GM10266 (cell line): ENCODE results near the gene ABITRAM.
"Not testable (repeated sequence)": the region's sequence is repeated elsewhere in the genome, so short reads cannot be mapped to it uniquely, and the experiment has no call there.

ENCODE experiments used
- DNase-seq: peaks from one replicate; pipeline ENCODE4 v3.0.0; 2012; ENCODE audit errors: extremely low spot score
- CTCF ChIP-seq: IDR thresholded peaks from 2 replicates; pipeline ENCODE4 v1.5.1; 2012; ENCODE audit warnings: mild to moderate bottlenecking, low read depth; ENCODE audit not compliant: control insufficient read depth, insufficient read depth; ENCODE audit errors: missing control alignments

ABITRAM gene

DNA sequence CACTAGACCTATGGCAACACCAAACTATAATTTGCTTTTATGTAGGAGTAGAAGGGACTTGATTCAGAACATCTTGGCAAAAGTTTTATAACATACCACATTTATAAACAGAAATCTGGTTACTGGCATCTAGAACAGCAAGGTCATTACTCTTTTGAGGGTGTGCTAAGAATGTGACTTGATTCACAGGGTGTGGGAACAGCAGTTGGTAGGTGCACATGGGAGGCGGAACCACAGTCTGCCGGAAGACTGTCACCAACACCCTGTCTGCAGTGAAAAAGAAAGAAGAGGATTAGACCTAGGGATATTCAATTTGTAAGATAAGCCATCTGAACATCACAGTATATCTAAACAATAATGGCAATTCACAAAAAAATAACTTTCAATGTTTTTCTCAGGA lies 23.3 kb upstream of the ABITRAM start:
- DNase-seq: no peak
- no peak for TF ChIP-seq CTCF

DNA sequence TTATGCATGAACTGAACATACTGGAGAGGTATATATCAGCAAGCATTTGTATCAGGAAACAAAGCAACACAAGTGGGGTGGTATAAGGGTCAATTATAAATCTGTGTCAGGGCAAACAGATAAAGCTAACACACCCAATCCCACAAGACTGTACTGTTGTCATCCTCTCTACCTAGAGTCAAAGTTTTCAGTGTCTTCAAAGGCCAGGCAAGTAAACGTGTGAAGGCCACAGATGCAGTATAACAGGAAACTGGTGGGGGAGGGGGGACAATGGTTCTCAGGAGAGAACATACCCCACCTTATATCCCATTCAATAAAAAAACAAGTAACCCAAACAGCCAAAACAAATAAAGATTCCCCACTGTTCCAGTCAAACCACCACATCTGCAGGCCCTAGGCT lies 22.4 kb upstream of the ABITRAM start:
- no peak for DNase-seq
- TF ChIP-seq CTCF: no peak

DNA sequence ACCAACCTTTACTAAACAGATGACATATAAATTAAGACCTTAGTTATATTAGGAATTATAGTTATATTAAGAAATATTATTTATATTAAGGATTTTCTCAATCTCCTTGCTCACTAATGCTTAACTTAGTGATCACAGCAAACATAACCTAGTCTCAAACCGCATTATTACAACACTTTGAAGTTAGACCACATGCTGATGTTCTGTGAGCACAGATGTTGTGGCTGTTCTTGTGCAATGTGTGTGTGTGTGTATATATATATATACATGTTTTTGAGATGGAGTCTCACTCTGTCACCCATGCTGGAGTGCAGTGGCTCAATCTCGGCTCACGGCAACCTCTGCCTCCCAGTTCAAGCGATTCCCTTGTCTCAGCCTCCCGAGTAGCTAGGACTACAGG lies 20.8 kb upstream of the ABITRAM start:
- TF ChIP-seq CTCF: no peak
- DNase-seq: no peak

DNA sequence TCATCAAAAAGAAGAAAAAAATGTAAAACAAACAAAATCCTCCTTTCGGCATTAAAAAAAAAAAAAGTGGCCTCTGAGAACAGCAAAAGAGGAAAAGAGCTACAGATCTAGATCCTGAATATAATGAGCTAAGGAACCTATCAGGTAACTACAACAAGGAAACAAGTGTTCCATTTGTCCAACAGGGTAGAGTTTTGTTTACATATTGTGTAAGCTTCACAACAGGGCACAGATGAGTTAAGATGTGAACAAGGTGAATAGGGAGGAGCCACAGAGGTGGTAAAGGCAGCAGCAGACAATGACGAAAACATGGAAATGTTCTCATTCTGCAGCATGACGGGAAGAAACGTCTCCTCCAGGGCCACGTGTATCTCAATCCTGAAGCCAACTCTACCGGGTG lies 14.7 kb upstream of the ABITRAM start:
- DNase-seq: no peak
- TF ChIP-seq CTCF: no peak

GRCh38 chr9:108920401-108920800 lies 13.8 kb upstream of the ABITRAM start:
- not testable (repeated sequence) for DNase-seq

DNA sequence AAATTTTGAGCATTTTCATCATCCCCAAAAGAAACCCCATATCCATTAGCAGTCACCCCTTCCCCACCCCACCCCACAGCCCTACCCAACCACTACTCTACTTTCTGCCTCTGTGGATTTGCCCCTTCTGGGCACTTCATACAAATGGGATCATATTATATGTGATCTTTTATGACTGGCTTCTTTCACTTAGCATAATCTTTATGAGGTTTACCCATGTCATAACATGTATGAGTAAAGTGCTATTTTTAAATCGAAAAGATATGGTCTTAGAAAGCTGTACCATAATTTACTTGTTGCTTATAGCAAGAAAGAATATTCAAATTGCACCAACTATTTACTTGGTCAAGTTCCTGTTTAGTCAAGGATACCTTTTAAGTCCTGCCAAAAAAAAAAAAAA lies 13.0 kb upstream of the ABITRAM start:
- no peak for TF ChIP-seq CTCF
- DNase-seq: no peak

DNA sequence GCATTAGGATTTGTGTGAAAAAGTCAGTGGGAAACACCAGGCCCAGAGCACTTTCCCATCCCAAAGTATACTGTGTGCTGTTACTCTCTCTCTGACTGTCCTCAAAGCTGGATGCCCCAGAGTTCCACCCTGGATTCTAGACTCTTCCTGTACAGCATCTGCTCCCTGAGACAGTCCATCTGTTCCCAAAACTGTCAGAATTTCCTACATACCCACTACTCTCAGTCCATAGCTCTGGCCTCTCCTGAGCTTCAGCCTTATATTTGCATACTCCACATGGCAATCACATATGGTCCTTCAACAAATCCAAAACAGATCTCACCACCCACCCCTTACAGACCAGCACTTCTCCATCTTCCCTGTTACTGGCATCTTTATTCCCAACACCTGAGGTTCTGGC lies 9.7 kb upstream of the ABITRAM start:
- no peak for DNase-seq
- no peak for TF ChIP-seq CTCF

DNA sequence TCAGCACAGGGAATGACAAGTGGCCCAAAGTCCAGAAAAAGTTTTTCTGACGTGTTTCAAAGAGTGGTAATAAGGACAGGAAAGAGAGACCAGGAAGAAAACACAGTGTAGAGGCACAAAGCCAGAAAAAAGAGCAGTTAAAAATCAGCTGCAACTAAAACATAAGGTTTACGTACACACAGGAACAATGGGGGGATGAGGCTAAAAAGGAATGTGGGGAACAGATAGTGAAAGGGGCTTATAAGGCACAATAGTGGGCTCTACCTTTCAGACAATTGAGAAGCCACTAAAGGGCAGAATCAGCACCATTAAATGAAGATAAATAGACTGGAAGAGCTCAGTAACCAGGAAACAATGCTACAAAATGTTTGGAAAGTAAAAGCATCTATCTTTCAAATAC lies 5.8 kb upstream of the ABITRAM start:
- TF ChIP-seq CTCF: no peak
- no peak for DNase-seq
